Prostate gland (tissue), 2 donors: Measurements from ENCODE around the gene MAP4K1. TPM values are rescaled to one million over a fixed set of nuclear protein-coding genes. Genes with fewer than 3 reads are reported as not detected.

Experiments used
- DNase-seq: peaks from one replicate; pipeline ENCODE4 v3.0.0-alpha.2; 2019; ENCODE audit warnings: low spot score
- H3K27ac ChIP-seq, 2 donors: fragments of 200-600 bp; sonication (generic); 2 replicates each; pipeline ENCODE4 v1.5.1; 2017 to 2019
- H3K27me3 ChIP-seq: fragments of 200-600 bp; sonication (generic); replicated peaks from 2 replicates; pipeline ENCODE4 v1.5.1; 2019; ENCODE audit not compliant: insufficient read depth
- H3K36me3 ChIP-seq, 2 donors: fragments of 200-600 bp; sonication (generic); 1 replicate in 1 of 2; 2 replicates in 1 of 2; pipeline versions ENCODE4 v1.5.1 to v1.8.1; 2017 to 2019
- H3K4me1 ChIP-seq: fragments of 200-600 bp; sonication (generic); replicated peaks from 2 replicates; pipeline ENCODE4 v1.5.1; 2019
- H3K4me3 ChIP-seq, 2 donors: fragments of 200-600 bp; sonication (generic); 2 replicates each; pipeline ENCODE4 v1.5.1; 2017 to 2019
- H3K9me3 ChIP-seq: fragments of 200-600 bp; sonication (generic); 2 replicates; pipeline ENCODE4 v1.5.1; 2017
- CTCF ChIP-seq, 4 experiments: fragments of 200-600 bp in 2 of 4; fragments of 450-650 bp in 2 of 4; sonication (generic) in 2 of 4; IDR thresholded peaks; 1 replicate in 3 of 4; 2 replicates in 1 of 4; pipeline ENCODE4 v1.5.1; 2016 to 2019; ENCODE audit warnings: antibody characterized with exemption in 4 of 4, mild to moderate bottlenecking in 2 of 4, moderate library complexity in 2 of 4
- POLR2A ChIP-seq: fragments of 450-650 bp; IDR thresholded peaks from one replicate; pipeline ENCODE4 v1.6.1; 2016; ENCODE audit warnings: antibody characterized with exemption, mild to moderate bottlenecking
- POLR2AphosphoS5 ChIP-seq: sonication (generic); formaldehyde crosslinking; IDR thresholded peaks from one replicate; pipeline ENCODE4 v1.6.1; 2017; ENCODE audit warnings: antibody characterized with exemption
- WGBS: methylation state at CpG from one replicate; pipeline ENCODE4 v1.1.5; 2018; 5-methylcytosine and 5-hydroxymethylcytosine counted together
- intact Hi-C: fragments of 100-400 bp; cut with DNase I; formaldehyde crosslinking; loops from one replicate; pipeline ENCODE4 v1.14.2; 2022
- total RNA-seq, 2 donors: library from RNA; depleted of rRNA; stranded (reverse); fragments of >200 nt; gene quantifications; one replicate each; pipeline ENCODE4 v1.1.0, GENCODE V29; 2016

MAP4K1 gene
- total RNA-seq, 2 donors from 2014 or later = 1.6 to 14.1 TPM

DNA sequence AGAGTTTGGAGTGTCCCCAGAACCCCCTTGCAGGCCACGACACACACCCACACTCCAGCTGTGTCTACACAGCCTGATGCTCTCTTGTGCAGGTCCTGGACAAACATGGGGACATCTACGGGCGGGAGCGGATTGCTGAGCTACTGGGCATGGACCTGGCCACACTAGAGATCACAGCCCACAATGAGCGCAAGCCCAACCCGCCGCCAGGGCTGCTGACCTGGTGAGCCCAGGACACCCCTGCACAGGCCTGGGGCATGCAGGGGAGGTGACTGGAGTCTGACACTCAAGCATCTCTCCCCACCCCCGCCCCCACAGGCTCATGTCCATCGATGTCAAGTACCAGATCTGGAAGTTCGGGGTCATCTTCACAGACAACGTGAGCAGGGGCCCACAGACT lies 39.9 kb downstream of the MAP4K1 start:
- H3K9me3 ChIP-seq = no peaks in the 10 kb centered on the region
- no peak overlapping the region for H3K27ac ChIP-seq
- no peak overlapping the region for H3K4me3 ChIP-seq
- intact Hi-C loops = no loop called here
- no peaks in the 10 kb centered on the region for H3K36me3 ChIP-seq
- 95% methylated on average over 9 of the region's 11 CpGs for WGBS
- no peak for DNase-seq
- no peaks in the 10 kb centered on the region for H3K4me1 ChIP-seq
- no peak for TF ChIP-seq POLR2A
- H3K27me3 ChIP-seq = no peaks in the 10 kb centered on the region

GRCh38 chr19:38571682-38572081 lies 46.1 kb downstream of the MAP4K1 start:
- no peak for TF ChIP-seq POLR2A
- TF ChIP-seq POLR2AphosphoS5 = no peak
- TF ChIP-seq CTCF (IDR thresholded peaks at IDR 0.05) = no peak
- no peaks in the 10 kb centered on the region for H3K36me3 ChIP-seq
- no peak for DNase-seq
- 85% methylated on average over 2 of the region's 2 CpGs for WGBS
- no peak overlapping the region for H3K27ac ChIP-seq
- H3K9me3 ChIP-seq = no peaks in the 10 kb centered on the region
- no peaks in the 10 kb centered on the region for H3K27me3 ChIP-seq
- H3K4me1 ChIP-seq = no peaks in the 10 kb centered on the region
- intact Hi-C loops = no loop called here
- H3K4me3 ChIP-seq = no peak overlapping the region

DNA sequence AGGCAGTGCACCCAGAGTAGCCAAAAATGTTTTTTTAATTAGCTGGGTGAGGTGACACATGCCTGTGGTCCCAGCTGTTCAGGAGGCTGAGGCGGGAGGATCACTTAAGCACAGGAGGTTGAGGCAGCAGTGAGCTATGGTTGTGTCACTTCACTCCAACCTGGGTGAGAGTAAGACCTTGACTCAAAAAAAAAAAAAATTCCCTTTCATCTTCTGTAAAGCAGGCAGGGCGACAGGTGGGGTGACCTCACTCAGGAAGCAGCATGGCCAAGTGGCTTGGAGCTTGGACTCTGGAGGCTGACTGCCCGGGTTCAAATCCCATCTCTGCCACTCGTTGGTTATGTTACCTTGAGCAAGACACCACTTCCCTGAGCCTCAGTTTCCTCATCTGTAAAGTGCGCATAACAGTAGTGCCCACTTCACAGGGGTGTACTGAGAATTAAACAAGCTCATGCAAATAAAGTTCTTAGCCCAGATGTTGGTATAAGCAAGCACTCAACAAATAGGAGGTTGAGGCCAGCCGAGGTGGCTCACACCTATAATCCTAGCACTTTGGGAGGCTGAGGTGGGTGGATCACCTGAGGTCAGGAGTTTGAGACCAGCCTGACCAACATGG lies 48.3 kb downstream of the MAP4K1 start:
- Histone ChIP-seq H3K27me3 (no peaks in the 10 kb centered on the region), H3K9me3 (no peaks in the 10 kb centered on the region), H3K36me3 (no peaks in the 10 kb centered on the region), H3K27ac (no peak overlapping the region), H3K4me1 (no peaks in the 10 kb centered on the region), H3K4me3 (no peak overlapping the region)
- WGBS = 82% methylated on average over 6 of the region's 6 CpGs
- intact Hi-C loops = no loop called here
- TF ChIP-seq POLR2A (no peak), CTCF (IDR thresholded peaks at IDR 0.05) (no peak), POLR2AphosphoS5 (no peak)
- DNase-seq = no peak

GRCh38 chr19:38565691-38566105 lies 52.1 kb downstream of the MAP4K1 start:
- H3K4me3 ChIP-seq = peak overlapping the region; percentile 15 to 18
- no peak for DNase-seq
- no peaks in the 10 kb centered on the region for H3K4me1 ChIP-seq
- H3K27ac ChIP-seq = no peak overlapping the region
- intact Hi-C loops = no loop called here
- no peaks in the 10 kb centered on the region for H3K36me3 ChIP-seq
- no peaks in the 10 kb centered on the region for H3K9me3 ChIP-seq
- H3K27me3 ChIP-seq = no peaks in the 10 kb centered on the region
- 70% methylated on average over 21 of the region's 21 CpGs for WGBS
- no peak for TF ChIP-seq CTCF (IDR thresholded peaks at IDR 0.05)
- TF ChIP-seq POLR2A = no peak
- TF ChIP-seq POLR2AphosphoS5 = no peak

DNA sequence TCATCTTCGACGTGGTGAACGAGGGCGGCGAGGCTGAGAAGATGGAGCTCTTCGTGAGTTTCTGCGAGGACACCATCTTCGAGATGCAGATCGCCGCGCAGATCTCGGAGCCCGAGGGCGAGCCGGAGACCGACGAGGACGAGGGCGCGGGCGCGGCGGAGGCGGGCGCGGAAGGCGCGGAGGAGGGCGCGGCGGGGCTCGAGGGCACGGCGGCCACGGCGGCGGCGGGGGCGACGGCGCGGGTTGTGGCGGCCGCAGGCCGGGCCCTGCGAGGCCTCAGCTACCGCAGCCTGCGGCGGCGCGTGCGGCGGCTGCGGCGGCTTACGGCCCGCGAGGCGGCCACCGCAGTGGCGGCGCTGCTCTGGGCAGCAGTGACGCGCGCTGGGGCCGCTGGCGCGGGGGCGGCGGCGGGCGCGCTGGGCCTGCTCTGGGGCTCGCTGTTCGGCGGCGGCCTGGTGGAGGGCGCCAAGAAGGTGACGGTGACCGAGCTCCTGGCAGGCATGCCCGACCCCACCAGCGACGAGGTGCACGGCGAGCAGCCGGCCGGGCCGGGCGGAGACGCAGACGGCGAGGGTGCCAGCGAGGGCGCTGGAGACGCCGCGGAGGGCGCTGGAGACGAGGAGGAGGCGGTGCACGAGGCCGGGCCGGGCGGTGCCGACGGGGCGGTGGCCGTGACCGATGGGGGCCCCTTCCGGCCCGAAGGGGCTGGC lies 52.6 kb downstream of the MAP4K1 start:
- Histone ChIP-seq H3K4me3 (peak overlapping the region; percentile 15 to 18), H3K9me3 (no peaks in the 10 kb centered on the region), H3K4me1 (no peaks in the 10 kb centered on the region), H3K27ac (no peak overlapping the region), H3K27me3 (no peaks in the 10 kb centered on the region), H3K36me3 (no peaks in the 10 kb centered on the region)
- intact Hi-C loops = no loop called here
- WGBS = 18% methylated on average over 66 of the region's 111 CpGs
- TF ChIP-seq CTCF (IDR thresholded peaks at IDR 0.05) = no peak
- no peak for TF ChIP-seq POLR2A
- no peak for TF ChIP-seq POLR2AphosphoS5
- DNase-seq = no peak
